GM12865 (cell line): Measurements from ENCODE around the gene TYSND1.
"Not testable (repeated sequence)": the region's sequence is repeated elsewhere in the genome, so short reads cannot be mapped to it uniquely, and the experiment has no call there.

Experiments
- DNase-seq: peaks from one replicate; pipeline ENCODE4 v3.0.0; 2010; ENCODE audit warnings: low read depth
- H3K4me3 ChIP-seq: 2 replicates; pipeline ENCODE4 v1.5.1; 2011; ENCODE audit warnings: mild to moderate bottlenecking, low read depth, low read length, control low read depth
- CTCF ChIP-seq: IDR thresholded peaks from 2 replicates; pipeline ENCODE4 v1.5.1; 2011; ENCODE audit warnings: low read length, control low read depth, low read depth, inconsistent platforms; ENCODE audit not compliant: insufficient read depth; ENCODE audit errors: missing control alignments

TYSND1 gene

GRCh38 chr10:70190102-70190501 lies 43.6 kb upstream of the TYSND1 start:
- H3K4me3 ChIP-seq, result no peak overlapping the region
- no peak for DNase-seq
- TF ChIP-seq CTCF, result no peak

- H3K4me3 ChIP-seq, result no peak overlapping the region
- TF ChIP-seq CTCF, result no peak
- DNase-seq, result peak; percentile 51
Observed at GRCh38 chr10:70188768-70189167, 42.3 kb upstream of the TYSND1 start.

- no peak for DNase-seq
- TF ChIP-seq CTCF, result no peak
- no peak overlapping the region for H3K4me3 ChIP-seq
Observed at GRCh38 chr10:70186571-70186970, 40.1 kb upstream of the TYSND1 start.

GRCh38 chr10:70186090-70186489 lies 39.6 kb upstream of the TYSND1 start:
- no peak overlapping the region for H3K4me3 ChIP-seq
- no peak for DNase-seq
- TF ChIP-seq CTCF, result no peak

- H3K4me3 ChIP-seq, result no peak overlapping the region
- no peak for DNase-seq
- no peak for TF ChIP-seq CTCF
Observed at GRCh38 chr10:70183304-70183703, 36.8 kb upstream of the TYSND1 start.

- not testable (repeated sequence) for H3K4me3 ChIP-seq, DNase-seq
Observed at GRCh38 chr10:70179209-70179608, 32.7 kb upstream of the TYSND1 start.

- TF ChIP-seq CTCF, result no peak
- no peak overlapping the region for H3K4me3 ChIP-seq
- no peak for DNase-seq
Observed at GRCh38 chr10:70178139-70178725, 31.7 kb upstream of the TYSND1 start.
